SK-N-SH (cell line): Measurements from ENCODE around the gene LGALS12. TPM values are rescaled to one million over a fixed set of nuclear protein-coding genes. Genes with fewer than 3 reads are reported as not detected.

Source experiments
- CTCF ChIA-PET: fragments of 300-600, 350-600 bp; formaldehyde crosslinking; extraction: SDS; loops from one replicate; lab custom pipeline; 2021; lab: Yijun Ruan, JAX
- POLR2A ChIA-PET: fragments of 350-600 bp; sonication (Branson Sonifier 250); formaldehyde crosslinking; extraction: SDS; loops from one replicate; lab custom pipeline; 2020; ENCODE audit warnings: antibody characterized with exemption, inconsistent platforms; lab: Yijun Ruan, JAX
- DNase-seq: peaks from one replicate; pipeline ENCODE4 v3.0.0; 2012
- H2AFZ ChIP-seq: fragments of 200-600 bp; sonication (generic); 2 replicates; pipeline ENCODE4 v1.8.1; 2016; ENCODE audit warnings: antibody characterized with exemption, mild to moderate bottlenecking, low read depth
- H3F3A ChIP-seq: fragments of 200-600 bp; sonication (generic); replicated peaks from 2 replicates; pipeline ENCODE3; 2016; ENCODE audit warnings: antibody characterized with exemption, mild to moderate bottlenecking; ENCODE audit not compliant: insufficient read depth
- H3K27ac ChIP-seq, 2 experiments: fragments of 200-500 bp in 1 of 2; fragments of 200-600 bp in 1 of 2; sonication (Bioruptor generic) in 1 of 2; sonication (generic), shearing (Covaris generic) in 1 of 2; 2 replicates each; pipeline versions ENCODE4 v1.5.1 to v1.6.1; 2014 to 2016; ENCODE audit warnings: low read depth in 2 of 2, inconsistent platforms in 1 of 2, low read length in 1 of 2, mild to moderate bottlenecking in 1 of 2, mixed read lengths in 1 of 2
- H3K27me3 ChIP-seq: fragments of 200-600 bp; sonication (generic), shearing (Covaris generic); 2 replicates; pipeline ENCODE4 v1.6.1; 2016; ENCODE audit warnings: mixed run types; ENCODE audit not compliant: insufficient read depth
- H3K36me3 ChIP-seq, 2 experiments: fragments of 200-500 bp in 1 of 2; fragments of 200-600 bp in 1 of 2; sonication (Bioruptor generic) in 1 of 2; sonication (generic) in 1 of 2; replicated peaks in 1 of 2; 2 replicates each; pipeline versions ENCODE3 to v1.5.1; 2014 to 2016; ENCODE audit warnings: low read length in 1 of 2, mild to moderate bottlenecking in 1 of 2; ENCODE audit not compliant: insufficient read depth in 2 of 2, control insufficient read depth in 1 of 2
- H3K4me1 ChIP-seq, 2 experiments: fragments of 200-500 bp in 1 of 2; fragments of 200-600 bp in 1 of 2; sonication (Bioruptor generic) in 1 of 2; sonication (generic), shearing (Covaris generic) in 1 of 2; 2 replicates each; pipeline versions ENCODE4 v1.5.1 to v1.6.1; 2014 to 2016; ENCODE audit warnings: low read depth in 1 of 2, low read length in 1 of 2, mixed run types in 1 of 2; ENCODE audit not compliant: insufficient read depth in 2 of 2, control insufficient read depth in 1 of 2
- H3K4me2 ChIP-seq: fragments of 200-600 bp; sonication (generic), shearing (Covaris generic); 2 replicates; pipeline ENCODE4 v1.6.1; 2017; ENCODE audit warnings: mixed run types
- H3K4me3 ChIP-seq, 2 experiments: fragments of 200-500 bp in 1 of 2; fragments of 200-600 bp in 1 of 2; sonication (Bioruptor generic) in 1 of 2; sonication (generic), shearing (Covaris generic) in 1 of 2; 2 replicates each; pipeline versions ENCODE4 v1.5.1 to v1.8.1; 2014 to 2016; ENCODE audit warnings: low read depth in 2 of 2, inconsistent platforms in 1 of 2, low read length in 1 of 2, mild to moderate bottlenecking in 1 of 2, mixed read lengths in 1 of 2, moderate library complexity in 1 of 2
- H3K79me2 ChIP-seq: fragments of 200-600 bp; sonication (generic); 2 replicates; pipeline ENCODE4 v1.8.1; 2017; ENCODE audit warnings: mild to moderate bottlenecking; ENCODE audit not compliant: insufficient read depth
- H3K9ac ChIP-seq: fragments of 200-600 bp; sonication (generic); 2 replicates; pipeline ENCODE4 v1.6.1; 2017; ENCODE audit warnings: mixed run types
- H3K9me2 ChIP-seq: fragments of 200-600 bp; sonication (generic); 2 replicates; pipeline ENCODE4 v1.6.1; 2017; ENCODE audit warnings: mixed run types
- H3K9me3 ChIP-seq: fragments of 200-600 bp; sonication (generic); 2 replicates; pipeline ENCODE4 v1.6.1; 2017; ENCODE audit warnings: mixed run types, mild to moderate bottlenecking, moderate library complexity
- H4K20me1 ChIP-seq: fragments of 200-600 bp; sonication (generic); 2 replicates; pipeline ENCODE4 v1.6.1; 2017; ENCODE audit warnings: mild to moderate bottlenecking, mixed run types; ENCODE audit not compliant: insufficient read depth
- CHD2 ChIP-seq: fragments of 150-350 bp; IDR thresholded peaks from 2 replicates; pipeline ENCODE4 v1.6.1; 2018; ENCODE audit warnings: low read length; ENCODE audit not compliant: partially characterized antibody
- CTCF ChIP-seq: fragments of 200-600 bp; sonication (generic); IDR thresholded peaks from 2 replicates; pipeline ENCODE4 v1.6.1; 2017; ENCODE audit warnings: antibody characterized with exemption, mild to moderate bottlenecking, moderate library complexity
- ELF1 ChIP-seq: IDR thresholded peaks from 2 replicates; pipeline ENCODE4 v1.4.0; 2012
- EP300 ChIP-seq, 2 experiments: IDR thresholded peaks; 2 replicates each; pipeline versions ENCODE4 v1.4.0 to v1.6.1; 2012; ENCODE audit warnings: borderline replicate concordance in 1 of 2, low read depth in 1 of 2, low read length in 1 of 2
- EZH2phosphoT487 ChIP-seq: fragments of 200-600 bp; sonication (generic); IDR thresholded peaks from 2 replicates; pipeline ENCODE4 v1.6.1; 2017; ENCODE audit warnings: low read depth, mixed run types, mild to moderate bottlenecking, antibody characterized with exemption, moderate library complexity, borderline replicate concordance
- FOXM1 ChIP-seq: IDR thresholded peaks from 2 replicates; pipeline ENCODE4 v1.4.0; 2012; ENCODE audit warnings: low read depth, mild to moderate bottlenecking
- JUND ChIP-seq: IDR thresholded peaks from 2 replicates; pipeline ENCODE4 v1.4.0; 2012
- MEF2A ChIP-seq: IDR thresholded peaks from 2 replicates; pipeline ENCODE4 v1.4.0; 2012; ENCODE audit warnings: low read depth, borderline replicate concordance
- NFIC ChIP-seq: IDR thresholded peaks from 2 replicates; pipeline ENCODE4 v1.4.0; 2012; ENCODE audit warnings: borderline replicate concordance
- NRF1 ChIP-seq: IDR thresholded peaks from 2 replicates; pipeline ENCODE4 v1.6.1; 2012; ENCODE audit warnings: low read depth, mild to moderate bottlenecking, low read length
- PBX3 ChIP-seq: IDR thresholded peaks from 2 replicates; pipeline ENCODE4; 2012
- RAD21 ChIP-seq: IDR thresholded peaks from 2 replicates; pipeline ENCODE4 v1.6.1; 2012; ENCODE audit warnings: mild to moderate bottlenecking, low read length
- RXRA ChIP-seq: IDR thresholded peaks from 2 replicates; pipeline ENCODE4 v1.4.0; 2012; ENCODE audit warnings: low read depth, mild to moderate bottlenecking, borderline replicate concordance
- SIN3A ChIP-seq: IDR thresholded peaks from 2 replicates; pipeline ENCODE4 v1.6.1; 2012; ENCODE audit warnings: low read depth, mild to moderate bottlenecking, low read length, moderate library complexity, borderline replicate concordance
- TAF1 ChIP-seq: IDR thresholded peaks from 2 replicates; pipeline ENCODE4 v1.6.1; 2012; ENCODE audit warnings: low read depth, mild to moderate bottlenecking, low read length, moderate library complexity, borderline replicate concordance
- TCF12 ChIP-seq: IDR thresholded peaks from 2 replicates; pipeline ENCODE4 v1.4.0; 2012
- TEAD4 ChIP-seq: IDR thresholded peaks from 2 replicates; pipeline ENCODE4 v1.4.0; 2012; ENCODE audit warnings: mild to moderate bottlenecking, borderline replicate concordance; ENCODE audit not compliant: insufficient read depth
- USF1 ChIP-seq: IDR thresholded peaks from 2 replicates; pipeline ENCODE4 v1.4.0; 2012; ENCODE audit warnings: low read depth, borderline replicate concordance
- YY1 ChIP-seq: IDR thresholded peaks from 2 replicates; pipeline ENCODE4 v1.4.0; 2012; ENCODE audit warnings: low read depth, mild to moderate bottlenecking
- WGBS: methylation state at CpG from one replicate; pipeline ENCODE4 v1.1.6; 2017; ENCODE audit warnings: low lambda C conversion rate; 5-methylcytosine and 5-hydroxymethylcytosine counted together
- polyA plus RNA-seq, 3 experiments: library from polyadenylated mRNA; depleted of rRNA; stranded (reverse); fragments of >200 nt; gene quantifications; 2 replicates each; pipeline ENCODE4 v1.2.3, GENCODE V29; 2012
- TF ChIP-seq, protein P1 (sequence below): IDR thresholded peaks from 2 replicates; pipeline ENCODE4 v1.6.1; 2012; ENCODE audit warnings: mild to moderate bottlenecking, low read depth, low read length, moderate library complexity

Gene LGALS12
- polyA plus RNA-seq, 1 of the 3 experiments (the other 2 are of a cell fraction), result not detected

- CTCF ChIA-PET, result no interaction called here
- Histone ChIP-seq H3K9me3 (no peaks in the 10 kb centered on the region), H3K27ac (no peak overlapping the region), H3K79me2 (no peaks in the 10 kb centered on the region), H3K4me3 (no peak overlapping the region), H3F3A (peaks cover 3% of the 10 kb centered on the region), H2AFZ (no peak overlapping the region), H4K20me1 (no peaks in the 10 kb centered on the region), H3K4me2 (no peak overlapping the region), H3K9ac (no peak overlapping the region), H3K36me3 (no peaks in the 10 kb centered on the region), H3K27me3 (no peaks in the 10 kb centered on the region), H3K4me1 (peaks cover 5% of the 10 kb centered on the region in 2 experiments; a peak in 2 of 4 replicates), H3K9me2 (no peaks in the 10 kb centered on the region)
- no peak for DNase-seq
- WGBS, result 74% methylated on average over 4 of the region's 4 CpGs
- no peak for TF ChIP-seq PBX3
- no peak for TF ChIP-seq EP300 (IDR thresholded peaks at IDR 0.05; ENCODE audit: borderline replicate concordance in 1 of 2, low read depth in 1 of 2, low read length in 1 of 2)
- TF ChIP-seq CTCF, result no peak
- no peak for TF ChIP-seq YY1
- TF ChIP-seq CHD2, result no peak
- no peak for TF ChIP-seq NFIC
- TF ChIP-seq FOXM1, result no peak
- TF ChIP-seq RXRA, result no peak
- TF ChIP-seq MEF2A, result no peak
- TF ChIP-seq JUND, result no peak
- no peak for TF ChIP-seq ELF1
- TF ChIP-seq USF1, result no peak
- no peak for TF ChIP-seq TEAD4
- no peak for TF ChIP-seq TAF1
- no peak for TF ChIP-seq EZH2phosphoT487
- TF ChIP-seq RAD21, result no peak
- no peak for TF ChIP-seq NRF1
- TF ChIP-seq, protein P1, sequence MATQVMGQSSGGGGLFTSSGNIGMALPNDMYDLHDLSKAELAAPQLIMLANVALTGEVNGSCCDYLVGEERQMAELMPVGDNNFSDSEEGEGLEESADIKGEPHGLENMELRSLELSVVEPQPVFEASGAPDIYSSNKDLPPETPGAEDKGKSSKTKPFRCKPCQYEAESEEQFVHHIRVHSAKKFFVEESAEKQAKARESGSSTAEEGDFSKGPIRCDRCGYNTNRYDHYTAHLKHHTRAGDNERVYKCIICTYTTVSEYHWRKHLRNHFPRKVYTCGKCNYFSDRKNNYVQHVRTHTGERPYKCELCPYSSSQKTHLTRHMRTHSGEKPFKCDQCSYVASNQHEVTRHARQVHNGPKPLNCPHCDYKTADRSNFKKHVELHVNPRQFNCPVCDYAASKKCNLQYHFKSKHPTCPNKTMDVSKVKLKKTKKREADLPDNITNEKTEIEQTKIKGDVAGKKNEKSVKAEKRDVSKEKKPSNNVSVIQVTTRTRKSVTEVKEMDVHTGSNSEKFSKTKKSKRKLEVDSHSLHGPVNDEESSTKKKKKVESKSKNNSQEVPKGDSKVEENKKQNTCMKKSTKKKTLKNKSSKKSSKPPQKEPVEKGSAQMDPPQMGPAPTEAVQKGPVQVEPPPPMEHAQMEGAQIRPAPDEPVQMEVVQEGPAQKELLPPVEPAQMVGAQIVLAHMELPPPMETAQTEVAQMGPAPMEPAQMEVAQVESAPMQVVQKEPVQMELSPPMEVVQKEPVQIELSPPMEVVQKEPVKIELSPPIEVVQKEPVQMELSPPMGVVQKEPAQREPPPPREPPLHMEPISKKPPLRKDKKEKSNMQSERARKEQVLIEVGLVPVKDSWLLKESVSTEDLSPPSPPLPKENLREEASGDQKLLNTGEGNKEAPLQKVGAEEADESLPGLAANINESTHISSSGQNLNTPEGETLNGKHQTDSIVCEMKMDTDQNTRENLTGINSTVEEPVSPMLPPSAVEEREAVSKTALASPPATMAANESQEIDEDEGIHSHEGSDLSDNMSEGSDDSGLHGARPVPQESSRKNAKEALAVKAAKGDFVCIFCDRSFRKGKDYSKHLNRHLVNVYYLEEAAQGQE, result no peak
- no peak for TF ChIP-seq SIN3A
- no peak for TF ChIP-seq TCF12
- POLR2A ChIA-PET, result no interaction called here
Measured at GRCh38 chr11:63564784-63565350, 59.0 kb downstream of the LGALS12 start.
